Tibial nerve (tissue), 3 donors: Measurements from ENCODE around the gene KCNIP3.

Experiments
- POLR2A ChIP-seq, 2 donors: fragments of 450-650 bp; IDR thresholded peaks; one replicate each; pipeline ENCODE4 v1.6.1; 2017; ENCODE audit warnings: antibody characterized with exemption in 2 of 2, mild to moderate bottlenecking in 2 of 2, moderate library complexity in 2 of 2
- TF ChIP-seq, protein P1 (sequence below), 5 experiments: fragments of 200-600 bp in 3 of 5; fragments of 450-650 bp in 2 of 5; sonication (generic) in 3 of 5; IDR thresholded peaks; one replicate each; pipeline ENCODE4 v1.5.1; 2016 to 2019; ENCODE audit warnings: antibody characterized with exemption in 5 of 5, mild to moderate bottlenecking in 3 of 5, moderate library complexity in 2 of 5

DNA sequence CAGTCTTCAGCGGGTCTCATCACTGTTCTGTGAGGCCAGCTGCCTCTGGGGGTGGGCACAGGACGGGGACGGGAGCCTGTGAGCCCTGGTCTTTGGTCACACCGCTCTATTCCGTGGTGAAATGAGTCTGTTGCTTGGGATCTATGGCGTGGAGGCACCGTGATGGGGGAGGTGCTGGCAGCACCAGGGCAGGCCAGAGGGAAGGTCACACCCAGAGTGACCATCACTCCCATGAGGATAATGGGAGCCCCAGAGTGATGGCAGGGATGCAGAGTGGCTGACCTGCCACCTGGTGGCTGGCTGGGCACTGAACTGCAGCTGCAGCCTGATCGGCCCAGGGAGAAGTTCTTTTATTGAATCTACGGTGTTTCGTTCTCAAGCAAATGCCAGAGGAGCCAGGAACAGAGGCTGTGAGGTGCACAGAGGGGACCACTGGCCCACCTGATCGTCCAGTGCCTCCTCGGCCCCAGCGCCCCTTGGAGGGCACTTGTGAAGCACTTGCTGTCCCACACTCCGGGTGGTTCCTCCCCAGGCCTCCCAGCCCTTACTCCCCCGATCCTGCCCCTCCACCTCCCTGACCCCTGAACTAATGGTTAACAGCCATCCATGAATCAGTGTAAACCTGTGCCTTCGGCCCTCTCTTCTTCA is 17.9 kb downstream of the KCNIP3 start:
- TF ChIP-seq POLR2A (IDR thresholded peaks at IDR 0.05): no peak
- TF ChIP-seq, protein P1, sequence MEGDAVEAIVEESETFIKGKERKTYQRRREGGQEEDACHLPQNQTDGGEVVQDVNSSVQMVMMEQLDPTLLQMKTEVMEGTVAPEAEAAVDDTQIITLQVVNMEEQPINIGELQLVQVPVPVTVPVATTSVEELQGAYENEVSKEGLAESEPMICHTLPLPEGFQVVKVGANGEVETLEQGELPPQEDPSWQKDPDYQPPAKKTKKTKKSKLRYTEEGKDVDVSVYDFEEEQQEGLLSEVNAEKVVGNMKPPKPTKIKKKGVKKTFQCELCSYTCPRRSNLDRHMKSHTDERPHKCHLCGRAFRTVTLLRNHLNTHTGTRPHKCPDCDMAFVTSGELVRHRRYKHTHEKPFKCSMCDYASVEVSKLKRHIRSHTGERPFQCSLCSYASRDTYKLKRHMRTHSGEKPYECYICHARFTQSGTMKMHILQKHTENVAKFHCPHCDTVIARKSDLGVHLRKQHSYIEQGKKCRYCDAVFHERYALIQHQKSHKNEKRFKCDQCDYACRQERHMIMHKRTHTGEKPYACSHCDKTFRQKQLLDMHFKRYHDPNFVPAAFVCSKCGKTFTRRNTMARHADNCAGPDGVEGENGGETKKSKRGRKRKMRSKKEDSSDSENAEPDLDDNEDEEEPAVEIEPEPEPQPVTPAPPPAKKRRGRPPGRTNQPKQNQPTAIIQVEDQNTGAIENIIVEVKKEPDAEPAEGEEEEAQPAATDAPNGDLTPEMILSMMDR (IDR thresholded peaks at IDR 0.05): peak in 3 of 5 experiments; percentile 9 to 33 (median 12)
